HG03066 (cell line): ENCODE measurements around the gene ABCA5.
"Not testable (repeated sequence)": the region's sequence is repeated elsewhere in the genome, so short reads cannot be mapped to it uniquely, and the experiment has no call there.

Experiments used
- ATAC-seq: cut with Tn5 transposase; IDR thresholded peaks from one replicate; pipeline ENCODE4 v1.9.1; 2021; ENCODE audit warnings: low read depth; ENCODE audit not compliant: unreplicated experiment

Gene ABCA5

DNA sequence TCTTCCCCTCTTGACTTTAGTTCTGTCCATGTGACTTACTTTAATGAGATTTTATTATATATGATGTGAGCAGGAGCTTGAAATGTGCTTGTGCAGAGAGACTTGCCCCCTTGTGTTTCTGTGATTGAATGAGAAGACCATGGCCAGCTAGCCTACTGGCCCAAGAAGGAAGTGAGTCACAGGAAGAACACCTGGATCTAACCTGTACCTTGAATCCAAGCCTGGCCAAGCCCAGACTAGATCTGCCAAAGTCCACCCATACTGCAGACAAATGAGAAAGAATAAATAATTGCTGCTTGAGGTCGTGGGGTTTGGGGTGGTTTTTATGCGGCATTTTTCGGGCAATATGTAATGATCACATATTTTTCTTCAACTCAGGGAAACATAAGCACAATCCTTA lies 107.9 kb downstream of the ABCA5 start:
- no peak for ATAC-seq

- no peak for ATAC-seq
These were observed 113.7 kb downstream of the ABCA5 start for GRCh38 chr17:69213059-69213813.

GRCh38 chr17:69208640-69209039 lies 118.3 kb downstream of the ABCA5 start:
- ATAC-seq = no peak

GRCh38 chr17:69207151-69207550 lies 119.8 kb downstream of the ABCA5 start:
- no peak for ATAC-seq

DNA sequence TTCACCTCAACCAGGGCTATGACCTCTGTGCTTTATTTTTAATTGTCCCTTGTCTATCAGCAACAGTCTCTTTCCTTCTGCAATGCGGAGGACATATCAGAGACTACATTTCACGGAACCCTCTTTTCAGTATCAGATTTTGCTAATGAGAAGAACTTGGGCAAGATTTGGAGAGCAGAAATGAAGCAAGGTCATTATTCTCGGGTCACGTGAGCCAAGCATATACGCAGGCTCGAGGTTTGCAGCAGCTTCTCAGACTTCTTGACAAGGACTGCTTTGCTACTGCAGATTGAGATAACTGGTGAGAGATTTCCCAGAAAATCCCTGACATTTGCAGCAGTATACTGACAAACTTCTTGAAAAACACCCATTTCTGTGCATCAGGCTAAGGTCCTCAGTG lies 128.7 kb downstream of the ABCA5 start:
- no peak for ATAC-seq

DNA sequence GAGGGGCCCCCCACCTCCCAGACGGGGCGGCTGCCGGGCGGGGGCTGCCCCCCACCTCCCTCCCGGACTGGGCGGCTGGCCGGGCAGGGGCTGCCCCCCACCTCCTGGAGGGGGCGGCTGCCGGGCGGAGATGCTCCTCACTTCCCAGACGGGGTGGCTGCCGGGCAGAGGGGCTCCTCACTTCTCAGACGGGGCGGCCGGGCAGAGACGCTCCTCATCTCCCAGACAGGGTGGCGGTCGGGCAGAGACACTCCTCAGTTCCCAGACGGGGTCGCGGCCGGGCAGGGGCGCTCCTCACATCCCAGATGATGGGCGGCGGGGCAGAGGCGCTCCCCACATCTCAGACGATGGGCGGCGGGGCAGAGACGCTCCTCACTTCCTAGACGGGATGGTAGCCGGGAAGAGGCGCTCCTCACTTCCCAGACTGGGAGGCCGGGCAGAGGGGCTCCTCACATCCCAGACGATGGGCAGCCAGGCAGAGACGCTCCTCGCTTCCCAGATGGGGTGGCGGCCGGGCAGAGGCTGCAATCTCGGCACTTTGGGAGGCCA lies 130.8 kb downstream of the ABCA5 start:
- ATAC-seq = not testable (repeated sequence)
